ENCODE results near the gene MESP2. TPM values are rescaled to one million over a fixed set of nuclear protein-coding genes. Genes with fewer than 3 reads are reported as not detected.

Gene MESP2
- total and polyA plus RNA-seq, 2 experiments from 2014 or later = not detected

DNA sequence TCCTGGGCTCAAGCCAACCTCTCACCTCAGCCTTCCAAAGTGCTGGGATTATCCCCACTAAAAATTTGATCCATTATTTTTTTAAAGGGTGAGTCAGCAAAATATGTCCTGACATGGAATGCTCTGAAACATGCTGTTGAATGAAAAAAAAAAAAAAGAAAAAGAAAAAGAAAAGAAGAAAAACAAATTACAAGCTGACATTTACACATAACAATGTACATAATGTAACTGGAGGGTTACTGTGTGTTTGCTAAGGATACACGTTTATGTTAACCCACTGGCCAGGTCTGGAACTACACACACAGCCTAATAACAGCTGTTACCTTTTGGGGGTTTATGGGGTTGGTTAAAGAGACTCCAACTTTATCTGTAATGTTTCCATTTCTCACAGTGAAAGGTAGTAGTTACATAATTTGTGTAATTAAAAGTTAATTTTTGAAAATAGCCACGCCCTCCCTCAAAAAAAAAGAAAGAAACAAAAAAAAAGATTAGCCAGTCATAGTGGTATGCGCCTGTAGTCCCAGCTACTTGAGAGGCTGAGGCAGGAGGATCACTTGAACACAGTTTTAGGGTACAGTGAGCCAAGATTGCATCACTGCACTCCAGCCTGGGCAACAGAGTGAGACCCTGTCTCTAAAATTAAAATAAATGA lies 3.1 kb upstream of the MESP2 start:
- Histone ChIP-seq H3K27ac (no peak overlapping the region), H3K27me3 (replicated peaks; ENCODE audit: insufficient read depth) (no peaks in the 10 kb centered on the region), H3K79me2 (ENCODE audit: insufficient read depth) (no peaks in the 10 kb centered on the region), H3K36me3 (ENCODE audit: low read depth) (no peaks in the 10 kb centered on the region), H3F3A (ENCODE audit: insufficient read depth) (peaks cover 10% of the 10 kb centered on the region; the same call in 1 of the 2 replicates), H3K4me3 (no peak overlapping the region), H3K9ac (no peak overlapping the region), H3K9me3 (ENCODE audit: low read depth) (no peaks in the 10 kb centered on the region), H4K20me1 (ENCODE audit: insufficient read depth) (no peaks in the 10 kb centered on the region), H2AFZ (peak overlapping the region; percentile 63; the same call in 1 of the 2 replicates), H3K4me1 (ENCODE audit: insufficient read depth) (peaks cover 22% of the 10 kb centered on the region), H3K4me2 (ENCODE audit: unreplicated experiment) (no peak overlapping the region), H3K9me2 (ENCODE audit: insufficient read depth) (no peaks in the 10 kb centered on the region)
- DNase-seq = peak; percentile 42
- TF ChIP-seq EZH2 (IDR thresholded peaks at IDR 0.05; ENCODE audit: insufficient read depth, poor library complexity, severe bottlenecking) (no peak), EZH2phosphoT487 (IDR thresholded peaks at IDR 0.05; ENCODE audit: insufficient read depth, low read depth) (no peak)
- WGBS, 2 experiments (ENCODE audit: low coverage in 1 of 2, low lambda C conversion rate in 2 of 2, missing lambda C conversion rate in 2 of 2) = 66 to 69% methylated on average over 3 of the region's 3 CpGs
- in situ Hi-C loops (cut with MboI) = loop anchor here (25.0 kb wide), 1 partner anchor 289 kb away; no protein-coding TSS in a partner anchor

DNA sequence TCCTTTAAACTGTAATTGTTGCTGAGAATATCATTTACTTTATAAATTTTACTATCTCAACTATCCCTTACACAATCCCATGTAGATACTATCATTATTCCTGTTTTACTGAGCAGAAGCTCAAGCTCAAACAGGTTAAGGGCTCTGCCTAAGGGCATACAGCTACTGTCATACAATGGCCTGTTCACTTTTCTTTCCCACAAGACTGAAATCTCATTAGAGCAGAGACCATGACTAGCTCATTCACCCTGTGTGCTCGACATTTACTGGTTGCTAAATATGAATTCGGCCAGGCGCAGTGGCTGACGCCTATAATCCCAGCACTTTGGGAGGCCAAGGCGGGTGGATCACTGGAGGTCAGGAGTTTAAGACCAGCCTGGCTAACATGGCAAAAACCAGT lies 1.6 kb upstream of the MESP2 start:
- H3K27ac ChIP-seq = no peak overlapping the region
- no peak overlapping the region for H2AFZ ChIP-seq
- peaks cover 10% of the 10 kb centered on the region; the same call in 1 of the 2 replicates for H3F3A ChIP-seq (ENCODE audit: insufficient read depth)
- H3K36me3 ChIP-seq (ENCODE audit: low read depth) = no peaks in the 10 kb centered on the region
- H3K9me3 ChIP-seq (ENCODE audit: low read depth) = no peaks in the 10 kb centered on the region
- in situ Hi-C loops (cut with MboI) = loop anchor here (25.0 kb wide), 1 partner anchor 288 kb away; no protein-coding TSS in a partner anchor
- no peak overlapping the region for H3K4me3 ChIP-seq
- DNase-seq = no peak
- H3K9me2 ChIP-seq (ENCODE audit: insufficient read depth) = no peaks in the 10 kb centered on the region
- peaks cover 22% of the 10 kb centered on the region for H3K4me1 ChIP-seq (ENCODE audit: insufficient read depth)
- TF ChIP-seq EZH2phosphoT487 (IDR thresholded peaks at IDR 0.05; ENCODE audit: insufficient read depth, low read depth) (no peak), EZH2 (IDR thresholded peaks at IDR 0.05; ENCODE audit: insufficient read depth, poor library complexity, severe bottlenecking) (no peak)
- no peak overlapping the region for H3K9ac ChIP-seq
- H4K20me1 ChIP-seq (ENCODE audit: insufficient read depth) = no peaks in the 10 kb centered on the region
- no peak overlapping the region for H3K4me2 ChIP-seq (ENCODE audit: unreplicated experiment)
- no peaks in the 10 kb centered on the region for H3K79me2 ChIP-seq (ENCODE audit: insufficient read depth)
- H3K27me3 ChIP-seq (replicated peaks; ENCODE audit: insufficient read depth) = no peaks in the 10 kb centered on the region
- 90 to 98% methylated on average over 5 of the region's 5 CpGs for WGBS, 2 experiments (ENCODE audit: low coverage in 1 of 2, low lambda C conversion rate in 2 of 2, missing lambda C conversion rate in 2 of 2)

DNA sequence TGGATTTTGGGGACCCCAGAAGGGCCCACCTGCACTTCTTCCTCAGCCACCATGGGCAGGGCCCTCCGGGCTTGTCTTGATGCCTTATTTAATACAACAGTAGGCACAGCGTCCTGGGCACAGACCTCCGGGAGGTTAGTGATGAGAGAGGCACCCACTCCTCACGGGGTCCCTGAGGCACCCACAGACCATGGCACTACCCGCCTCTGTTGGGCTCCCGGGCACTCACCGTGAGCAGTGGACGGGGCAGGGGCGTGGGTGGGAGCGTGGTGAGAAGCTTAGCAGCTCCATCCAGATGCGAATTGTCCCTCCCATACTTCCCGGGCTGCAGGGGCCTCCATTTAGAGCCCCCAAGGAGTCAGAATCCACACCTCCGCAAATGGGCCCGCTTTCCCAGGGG lies 317 bp upstream of the MESP2 start:
- Histone ChIP-seq H3K79me2 (ENCODE audit: insufficient read depth) (no peaks in the 10 kb centered on the region), H4K20me1 (ENCODE audit: insufficient read depth) (no peaks in the 10 kb centered on the region), H3F3A (ENCODE audit: insufficient read depth) (peaks cover 3% of the 10 kb centered on the region; the same call in 1 of the 2 replicates), H2AFZ (peak overlapping the region; percentile 79), H3K9me3 (ENCODE audit: low read depth) (no peaks in the 10 kb centered on the region), H3K4me1 (ENCODE audit: insufficient read depth) (peaks cover 10% of the 10 kb centered on the region), H3K4me2 (ENCODE audit: unreplicated experiment) (peak overlapping the region; percentile 65), H3K4me3 (peak overlapping the region; percentile 60), H3K36me3 (ENCODE audit: low read depth) (no peaks in the 10 kb centered on the region), H3K9me2 (ENCODE audit: insufficient read depth) (no peaks in the 10 kb centered on the region), H3K27me3 (replicated peaks; ENCODE audit: insufficient read depth) (no peaks in the 10 kb centered on the region), H3K27ac (no peak overlapping the region), H3K9ac (peak overlapping the region; percentile 55)
- in situ Hi-C loops (cut with MboI) = no loop called here
- WGBS, 2 experiments (ENCODE audit: low coverage in 1 of 2, low lambda C conversion rate in 2 of 2, missing lambda C conversion rate in 2 of 2) = 70 to 76% methylated on average over 11 to 14 of the region's 14 CpGs
- TF ChIP-seq EZH2 (IDR thresholded peaks at IDR 0.05; ENCODE audit: insufficient read depth, poor library complexity, severe bottlenecking) (no peak), EZH2phosphoT487 (IDR thresholded peaks at IDR 0.05; ENCODE audit: insufficient read depth, low read depth) (no peak)
- no peak for DNase-seq

DNA sequence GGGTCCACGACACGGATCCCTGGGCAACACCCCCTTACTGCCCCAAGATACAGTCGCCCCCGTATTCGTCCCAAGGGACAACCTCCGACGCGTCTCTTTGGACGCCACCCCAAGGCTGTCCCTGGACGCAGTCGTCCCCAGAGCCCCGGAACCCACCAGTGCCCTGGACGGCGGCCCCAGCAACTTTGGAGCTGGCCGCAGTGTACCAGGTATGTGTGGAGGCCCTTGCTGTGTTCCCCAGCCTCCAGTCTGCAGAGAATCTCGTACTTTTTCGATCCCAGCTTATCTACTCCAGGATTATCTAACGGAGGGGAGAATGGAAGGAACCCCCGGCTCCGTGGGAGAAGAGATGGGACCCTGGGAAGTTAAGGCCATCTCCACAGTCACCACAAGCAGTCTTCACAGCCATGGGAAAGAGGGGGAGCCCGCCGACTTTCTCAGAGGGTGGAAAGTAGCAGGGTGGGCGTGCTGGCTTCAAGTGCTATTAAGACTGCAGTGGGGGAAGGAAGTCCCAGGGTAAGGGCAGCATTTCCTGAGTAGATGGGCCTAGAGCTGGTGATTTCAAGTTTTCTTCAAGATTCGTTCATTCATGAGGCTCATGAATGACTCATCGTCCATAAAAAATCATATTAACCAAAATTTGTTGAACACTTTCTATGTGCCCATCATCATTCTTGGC lies 1.1 kb downstream of the MESP2 start:
- in situ Hi-C loops (cut with MboI) = no loop called here
- Histone ChIP-seq H3K27me3 (replicated peaks; ENCODE audit: insufficient read depth) (no peaks in the 10 kb centered on the region), H3K9ac (no peak overlapping the region), H2AFZ (peak overlapping the region; percentile 79; the same call in 1 of the 2 replicates), H4K20me1 (ENCODE audit: insufficient read depth) (no peaks in the 10 kb centered on the region), H3F3A (ENCODE audit: insufficient read depth) (peaks cover 9% of the 10 kb centered on the region; the same call in 1 of the 2 replicates), H3K79me2 (ENCODE audit: insufficient read depth) (no peaks in the 10 kb centered on the region), H3K4me2 (ENCODE audit: unreplicated experiment) (no peak overlapping the region), H3K27ac (no peak overlapping the region), H3K4me1 (ENCODE audit: insufficient read depth) (peaks cover 15% of the 10 kb centered on the region), H3K36me3 (ENCODE audit: low read depth) (no peaks in the 10 kb centered on the region), H3K9me3 (ENCODE audit: low read depth) (no peaks in the 10 kb centered on the region), H3K4me3 (no peak overlapping the region), H3K9me2 (ENCODE audit: insufficient read depth) (no peaks in the 10 kb centered on the region)
- TF ChIP-seq EZH2phosphoT487 (IDR thresholded peaks at IDR 0.05; ENCODE audit: insufficient read depth, low read depth) = no peak
- no peak for TF ChIP-seq EZH2 (IDR thresholded peaks at IDR 0.05; ENCODE audit: insufficient read depth, poor library complexity, severe bottlenecking)
- no peak for DNase-seq
- 80 to 85% methylated on average over 24 to 25 of the region's 25 CpGs for WGBS, 2 experiments (ENCODE audit: low coverage in 1 of 2, low lambda C conversion rate in 2 of 2, missing lambda C conversion rate in 2 of 2)

All from GM23248 (cell line).